HTERT RPE-1 (cell line): ENCODE measurements around the gene TNFRSF14.

Experiments
- in situ Hi-C: fragments of 300-500 bp; cut with MboI; formaldehyde crosslinking; loops from 4 replicates; pipeline ENCODE4 v1.14.3; 2020; ENCODE audit warnings: low sequenced_read_pairs

TNFRSF14 gene

GRCh38 chr1:2523191-2523890 is 32.8 kb upstream of the TNFRSF14 start:
- in situ Hi-C loops: no loop called here

DNA sequence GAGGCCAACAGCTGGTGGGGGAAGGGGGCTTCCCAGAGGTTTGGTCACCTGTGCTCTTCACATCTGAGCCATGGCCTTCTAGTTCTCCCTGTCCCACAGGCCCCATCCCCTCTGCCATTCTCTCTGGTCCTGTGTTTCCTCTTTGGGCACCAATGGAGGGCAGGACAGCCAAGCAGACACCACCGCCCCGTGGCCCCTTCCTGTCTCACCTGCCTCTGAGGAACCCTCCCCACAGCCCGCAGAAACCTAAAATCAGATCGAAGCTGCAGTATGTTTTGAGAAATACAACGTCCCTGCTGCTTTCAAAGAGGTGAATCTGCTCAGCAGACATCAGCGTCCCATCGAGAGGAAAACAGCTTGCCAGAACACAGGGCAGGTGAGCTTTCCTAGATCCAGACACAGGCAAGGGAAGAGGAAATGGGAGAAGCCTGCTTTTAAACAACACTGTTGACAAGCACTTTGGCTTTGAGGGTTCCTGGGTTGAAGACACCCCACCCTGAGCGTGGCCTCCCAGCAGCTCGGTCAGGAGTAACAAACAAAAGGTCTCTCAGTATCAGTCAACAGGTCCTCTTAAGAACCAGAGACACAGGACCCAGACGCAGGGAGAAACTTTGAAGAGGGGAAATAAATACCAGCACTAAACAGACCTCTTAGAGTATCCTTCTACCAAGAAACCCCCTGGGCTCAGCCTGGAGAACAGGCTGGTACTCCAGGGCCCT is 32.1 kb upstream of the TNFRSF14 start:
- in situ Hi-C loops: no loop called here

DNA sequence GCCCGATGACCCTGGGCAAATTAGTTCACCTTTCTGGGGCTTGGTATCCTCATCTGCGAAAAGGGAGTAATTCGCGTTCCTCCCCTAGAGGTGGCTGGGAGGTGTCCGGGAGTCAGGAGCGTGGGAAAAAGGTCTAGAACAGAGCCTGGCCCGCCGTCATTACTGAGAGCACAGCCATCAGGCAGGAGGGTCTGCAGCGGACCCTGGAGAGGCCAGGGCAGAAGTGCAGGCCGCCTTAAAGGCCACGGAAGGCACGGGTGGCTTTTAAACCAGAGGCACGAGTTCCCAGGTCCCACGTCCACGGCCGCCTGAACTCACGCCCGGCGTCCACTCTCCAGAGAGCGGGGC is 30.6 kb upstream of the TNFRSF14 start:
- in situ Hi-C loops: no loop called here

GRCh38 chr1:2525920-2526823 is 30.0 kb upstream of the TNFRSF14 start, which contains the start of gene PANK4:
PANK4 (minus strand) TSS chr1:2526596; CDS start chr1:2526587, 9 bp downstream.
- in situ Hi-C loops: no loop called here

DNA sequence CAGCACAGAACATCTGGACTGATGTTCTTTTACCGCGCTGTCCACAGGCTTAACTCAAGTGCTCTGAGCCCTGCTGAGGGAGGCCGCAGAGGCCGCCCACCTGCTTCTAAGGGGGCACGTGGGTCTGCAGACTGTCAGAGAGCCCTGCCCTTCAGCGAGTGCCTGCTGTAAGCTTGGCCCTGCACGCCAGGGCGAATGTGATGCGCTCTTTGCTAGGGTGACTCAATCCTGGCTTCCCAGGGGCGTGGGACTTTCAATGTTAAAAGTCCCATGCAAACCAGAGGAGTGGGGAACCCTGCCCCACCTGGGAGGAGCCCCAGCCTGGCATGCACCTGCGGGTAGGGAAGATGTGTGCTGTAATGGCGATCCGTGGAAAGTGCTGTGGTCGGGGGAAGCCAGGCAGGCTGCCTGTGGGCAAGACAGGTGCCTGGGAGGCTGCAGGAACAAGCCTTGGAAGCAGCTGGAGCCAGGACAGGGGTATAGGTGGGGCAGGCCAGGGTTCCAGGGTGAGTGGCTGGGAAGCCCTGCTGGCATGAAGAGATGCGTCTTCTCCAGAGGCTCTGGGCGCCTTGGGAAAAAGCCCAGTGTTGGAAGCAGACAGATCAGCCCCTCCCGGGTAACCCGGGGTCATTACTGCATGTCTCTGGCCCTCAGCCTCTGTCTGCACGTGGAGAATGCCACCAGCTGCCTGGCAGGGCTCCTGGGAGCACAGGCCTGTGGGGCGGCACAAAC is 29.2 kb upstream of the TNFRSF14 start:
- in situ Hi-C loops: no loop called here

- in situ Hi-C loops: no loop called here
Observed at GRCh38 chr1:2527556-2527860, 28.7 kb upstream of the TNFRSF14 start.

DNA sequence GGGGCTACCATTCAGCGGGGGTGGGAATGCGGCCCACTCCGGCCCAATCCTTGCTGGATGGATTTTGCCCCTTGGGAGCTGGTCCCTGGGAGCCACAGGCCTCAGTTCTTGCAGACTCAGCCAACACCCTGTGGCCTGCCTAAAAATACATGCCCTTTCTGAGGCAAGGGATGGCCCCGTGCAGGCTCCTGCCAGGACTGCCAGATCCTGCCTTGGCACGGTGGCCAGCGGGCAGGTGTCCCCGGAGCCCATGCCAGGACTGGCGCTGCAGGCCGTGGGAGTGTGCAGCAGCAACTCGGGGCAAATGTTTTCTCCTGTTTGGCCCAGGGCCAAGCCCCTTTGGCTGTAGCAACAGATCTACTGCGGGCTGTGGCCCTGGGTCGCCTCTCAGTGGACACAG is 28.2 kb upstream of the TNFRSF14 start:
- in situ Hi-C loops: no loop called here

DNA sequence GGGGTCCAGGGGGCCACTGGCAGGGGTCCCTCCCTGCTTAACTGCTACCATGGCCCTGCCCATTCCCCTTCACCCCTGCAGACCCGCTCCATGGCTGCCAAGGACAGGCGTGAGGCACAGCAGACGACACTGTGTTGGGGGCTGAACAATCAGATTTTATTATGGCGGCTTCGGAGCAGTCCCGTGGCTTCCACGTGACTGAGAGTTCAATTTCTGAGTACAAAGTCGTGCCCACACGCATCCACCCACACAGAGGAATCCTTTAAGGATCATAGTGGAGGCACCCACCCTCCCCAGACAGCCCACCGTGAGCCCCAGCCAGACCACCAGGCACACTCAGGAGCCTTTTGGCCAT is 27.6 kb upstream of the TNFRSF14 start:
- in situ Hi-C loops: no loop called here

- in situ Hi-C loops: no loop called here
Observed at GRCh38 chr1:2528966-2529783, 27.0 kb upstream of the TNFRSF14 start.

GRCh38 chr1:2529784-2530512 is 26.2 kb upstream of the TNFRSF14 start, which contains the start of gene HES5:
HES5 (minus strand) TSS chr1:2530263; CDS start chr1:2530164, 99 bp downstream.
- in situ Hi-C loops: no loop called here

DNA sequence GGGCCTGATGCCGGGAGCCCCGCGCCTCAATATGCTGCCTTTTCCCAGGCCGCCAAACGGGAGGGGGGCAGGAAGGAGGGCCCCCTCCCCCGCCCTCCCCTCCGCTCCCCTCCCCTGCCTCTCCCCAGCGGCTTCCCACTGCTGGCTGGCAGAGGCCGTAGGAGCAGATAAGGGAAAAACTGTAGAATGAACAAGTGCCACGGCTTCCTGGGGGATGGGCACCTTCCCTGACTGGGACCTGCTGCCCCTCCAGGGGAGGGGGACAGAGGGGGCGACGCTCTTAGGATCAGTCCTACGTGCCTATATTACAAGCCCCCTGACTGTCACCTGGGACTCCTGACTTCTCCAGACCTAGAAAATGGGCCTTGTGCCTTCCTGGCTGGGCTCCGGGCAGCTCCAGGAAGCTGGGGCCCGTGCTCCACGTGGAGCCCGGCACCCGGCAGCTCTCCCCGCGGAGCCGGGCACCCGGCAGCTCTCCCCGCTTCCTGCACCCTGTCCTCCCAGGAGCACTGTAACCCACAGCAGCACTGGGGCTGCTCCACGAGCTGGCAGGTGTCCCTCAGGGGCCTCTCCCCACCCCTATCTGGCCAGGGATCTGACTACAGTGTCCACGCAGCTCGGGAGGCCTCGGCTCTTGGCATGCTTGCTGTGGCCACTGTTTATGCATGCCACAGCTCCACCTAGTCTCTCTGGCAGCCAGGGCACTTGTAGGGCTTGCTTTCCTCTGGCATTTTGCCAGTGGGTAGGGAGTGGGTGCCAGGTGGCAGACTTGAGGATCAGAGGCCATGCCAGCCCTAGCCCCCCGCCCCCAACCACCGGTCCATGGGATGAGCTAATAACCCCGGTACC is 25.4 kb upstream of the TNFRSF14 start:
- in situ Hi-C loops: no loop called here

DNA sequence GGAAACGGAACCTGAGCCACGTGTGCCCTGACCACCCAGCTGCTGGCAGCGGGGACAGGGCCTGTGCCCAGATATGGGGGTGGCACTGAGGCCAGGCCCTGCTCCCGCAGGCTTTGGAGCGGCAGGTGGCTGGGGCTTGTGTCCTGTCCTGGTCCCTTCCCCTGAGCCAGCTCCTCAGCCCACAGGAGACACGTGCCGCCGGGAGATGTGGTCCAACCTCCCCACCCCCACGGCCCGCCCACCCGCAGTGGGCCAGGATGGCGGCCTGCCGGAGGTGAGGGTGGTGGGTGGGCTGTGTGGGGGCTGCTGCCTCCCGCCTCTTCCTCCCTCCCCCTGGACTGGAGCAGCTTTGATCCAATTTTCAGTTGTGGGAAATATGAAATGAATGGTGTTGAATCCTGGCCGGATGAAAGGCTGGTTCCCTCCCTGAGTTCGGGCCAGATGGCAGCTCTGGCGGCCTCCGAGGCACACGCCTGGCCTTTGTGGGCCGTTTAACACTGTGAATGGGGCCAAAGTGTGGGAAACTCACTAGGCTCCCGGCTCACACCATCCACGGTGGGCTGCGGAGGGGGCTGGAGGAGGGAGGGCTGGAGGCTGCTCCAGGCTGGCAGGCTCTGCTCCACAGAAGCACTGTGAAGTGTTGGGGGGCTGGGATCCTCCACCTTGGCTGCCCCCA is 23.5 kb upstream of the TNFRSF14 start:
- in situ Hi-C loops: no loop called here

DNA sequence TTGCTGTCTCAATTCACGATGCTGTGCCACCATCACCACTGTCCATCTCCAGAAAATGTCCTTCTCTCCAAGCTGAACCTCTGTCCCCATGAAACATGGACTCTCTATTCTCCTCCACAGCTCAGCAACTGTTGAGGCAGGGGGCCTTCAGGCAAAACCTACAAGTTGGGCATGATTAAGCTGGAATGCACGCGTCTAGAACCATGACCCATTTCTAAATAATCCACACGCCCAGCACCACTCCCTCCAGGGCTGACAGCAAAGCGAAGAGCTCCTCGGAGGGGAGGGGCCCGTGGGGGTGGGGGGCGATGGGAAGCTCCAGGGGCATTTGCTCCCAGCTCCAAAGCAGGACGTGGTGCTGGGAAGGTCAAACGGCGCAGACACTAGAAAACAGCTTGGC is 22.8 kb upstream of the TNFRSF14 start:
- in situ Hi-C loops: no loop called here

- in situ Hi-C loops: no loop called here
Observed at GRCh38 chr1:2534315-2534686, 21.9 kb upstream of the TNFRSF14 start.

DNA sequence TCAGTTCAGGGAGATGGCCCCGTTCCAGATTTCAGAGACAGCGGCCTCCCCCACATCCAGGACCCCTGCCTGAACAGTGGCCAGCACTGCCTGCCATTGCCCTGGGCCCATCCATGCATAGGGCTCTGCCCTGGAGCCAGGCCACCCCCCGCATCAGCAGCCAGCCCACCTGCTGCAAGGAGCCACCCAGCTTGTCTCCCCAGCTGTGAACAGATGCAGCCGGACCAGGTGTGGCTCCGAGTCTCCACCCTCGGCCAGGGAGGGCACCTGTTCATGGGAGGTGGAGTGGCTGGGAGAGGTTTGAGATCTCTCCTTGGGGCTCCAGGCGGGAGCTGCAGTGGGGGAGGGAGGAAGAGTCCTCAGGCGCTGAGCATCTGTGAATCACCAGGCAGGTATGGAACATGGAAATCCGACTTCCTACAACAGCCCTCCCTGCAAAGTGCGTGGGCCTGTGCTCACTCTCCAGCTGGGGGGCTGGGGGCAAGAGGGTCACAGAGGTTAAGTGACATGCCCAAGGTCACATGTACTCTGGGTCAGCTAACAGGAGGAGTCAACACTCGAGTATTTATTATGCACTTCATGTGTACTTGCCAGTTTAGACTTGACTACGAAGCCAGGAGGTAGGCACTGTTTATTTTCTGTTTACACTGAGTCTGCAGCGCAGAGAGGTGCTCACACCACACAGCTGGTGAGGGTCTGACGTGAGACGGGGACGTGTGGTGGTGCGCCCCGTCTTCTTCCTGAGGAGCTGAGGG is 21.3 kb upstream of the TNFRSF14 start:
- in situ Hi-C loops: no loop called here

DNA sequence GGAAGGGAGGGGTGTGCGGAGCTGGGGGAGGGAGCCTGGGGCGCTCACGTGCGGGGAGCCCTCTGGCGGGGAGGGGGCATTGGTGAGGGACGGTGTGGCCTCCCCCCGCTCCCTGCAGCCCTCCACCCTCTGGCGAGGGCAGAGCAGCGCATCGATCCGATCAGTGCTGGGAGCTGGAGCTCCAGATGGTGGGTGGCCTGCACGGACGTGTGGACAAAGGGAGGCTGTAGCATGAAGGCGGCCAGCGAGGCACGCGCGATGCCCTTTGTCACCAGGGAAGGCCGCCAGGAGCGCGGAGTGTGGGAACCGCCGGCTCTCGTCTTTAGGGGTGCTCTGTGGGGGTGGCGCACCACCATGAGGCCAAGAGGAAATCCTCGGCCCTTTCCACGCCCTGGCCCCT is 20.7 kb upstream of the TNFRSF14 start:
- in situ Hi-C loops: no loop called here

GRCh38 chr1:2535981-2536380 is 20.2 kb upstream of the TNFRSF14 start:
- in situ Hi-C loops: no loop called here

GRCh38 chr1:2537784-2538115 is 18.4 kb upstream of the TNFRSF14 start:
- in situ Hi-C loops: no loop called here
